ENCODE data around the gene RRP12. TPM values are rescaled to one million over a fixed set of nuclear protein-coding genes. Genes with fewer than 3 reads are reported as not detected.
"Not testable (repeated sequence)": the region's sequence is repeated elsewhere in the genome, so short reads cannot be mapped to it uniquely, and the experiment has no call there.

Gene RRP12
- total RNA-seq, 1 donor from 2014 or later, result 6.1 TPM

DNA sequence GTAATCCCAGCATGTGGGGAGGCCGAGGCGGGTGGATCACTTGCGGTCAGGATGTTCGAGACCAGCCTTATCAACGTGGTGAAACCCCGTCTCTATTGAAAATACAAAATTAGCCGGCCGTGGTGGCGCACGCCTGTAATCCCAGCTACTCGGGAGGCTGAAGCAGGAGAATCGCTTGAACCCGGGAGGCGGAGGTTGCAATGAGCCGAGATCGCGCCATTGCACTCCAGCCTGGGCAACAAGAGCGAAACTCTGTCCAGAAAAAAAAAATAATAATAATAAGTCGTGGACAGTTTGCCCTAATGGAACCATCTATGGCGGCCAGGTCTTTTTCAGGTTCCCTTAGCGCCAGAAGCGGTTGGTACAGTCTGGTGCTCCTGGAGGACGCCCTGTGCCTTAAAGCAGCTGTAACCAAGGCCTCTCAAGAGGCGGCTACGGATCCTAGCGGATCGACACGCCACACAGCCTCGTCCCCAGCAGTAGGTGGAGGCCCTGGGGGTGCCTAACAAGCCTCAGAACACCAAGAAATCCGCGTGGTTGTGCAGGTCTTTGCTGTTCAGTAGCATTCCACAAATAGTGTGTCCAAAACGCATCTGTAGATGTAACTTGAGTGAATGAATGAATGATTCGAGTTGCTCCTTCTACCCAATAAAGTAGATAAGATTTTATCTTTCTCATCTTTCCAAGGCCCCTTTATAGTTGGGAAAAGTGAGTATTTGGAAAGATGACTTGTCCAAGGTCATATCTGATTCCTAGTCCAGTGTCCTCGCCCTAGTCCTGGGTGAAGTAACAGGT lies 25.8 kb upstream of the RRP12 start:
- H3K4me1 Mint-ChIP-seq, result peaks cover 31% of the 10 kb centered on the region
- H3K9me3 ChIP-seq (ENCODE audit: low read depth), result no peaks in the 10 kb centered on the region
- peak overlapping the region; percentile 89 for H3K9ac ChIP-seq
- H3K27me3 ChIP-seq, result no peaks in the 10 kb centered on the region
- H3K4me3 ChIP-seq, result peak overlapping the region; percentile 94
- no peak overlapping the region for H2AFZ ChIP-seq (replicated peaks)
- H3K27ac ChIP-seq, result peak overlapping the region; percentile 77
- peak overlapping the region; percentile 96 for H3K4me3 Mint-ChIP-seq
- H4K20me1 ChIP-seq (ENCODE audit: low read depth), result peaks cover 51% of the 10 kb centered on the region
- H3K9me3 Mint-ChIP-seq, result no peaks in the 10 kb centered on the region
- H3K79me2 ChIP-seq (ENCODE audit: low read depth), result peaks cover 56% of the 10 kb centered on the region
- H3K27ac Mint-ChIP-seq, result peak overlapping the region; percentile 81
- peaks cover 17% of the 10 kb centered on the region for H3K36me3 ChIP-seq
- no peak for TF ChIP-seq EZH2 (IDR thresholded peaks at IDR 0.05)
- no peak for TF ChIP-seq EZH2phosphoT487 (IDR thresholded peaks at IDR 0.05)
- TF ChIP-seq, protein P1, sequence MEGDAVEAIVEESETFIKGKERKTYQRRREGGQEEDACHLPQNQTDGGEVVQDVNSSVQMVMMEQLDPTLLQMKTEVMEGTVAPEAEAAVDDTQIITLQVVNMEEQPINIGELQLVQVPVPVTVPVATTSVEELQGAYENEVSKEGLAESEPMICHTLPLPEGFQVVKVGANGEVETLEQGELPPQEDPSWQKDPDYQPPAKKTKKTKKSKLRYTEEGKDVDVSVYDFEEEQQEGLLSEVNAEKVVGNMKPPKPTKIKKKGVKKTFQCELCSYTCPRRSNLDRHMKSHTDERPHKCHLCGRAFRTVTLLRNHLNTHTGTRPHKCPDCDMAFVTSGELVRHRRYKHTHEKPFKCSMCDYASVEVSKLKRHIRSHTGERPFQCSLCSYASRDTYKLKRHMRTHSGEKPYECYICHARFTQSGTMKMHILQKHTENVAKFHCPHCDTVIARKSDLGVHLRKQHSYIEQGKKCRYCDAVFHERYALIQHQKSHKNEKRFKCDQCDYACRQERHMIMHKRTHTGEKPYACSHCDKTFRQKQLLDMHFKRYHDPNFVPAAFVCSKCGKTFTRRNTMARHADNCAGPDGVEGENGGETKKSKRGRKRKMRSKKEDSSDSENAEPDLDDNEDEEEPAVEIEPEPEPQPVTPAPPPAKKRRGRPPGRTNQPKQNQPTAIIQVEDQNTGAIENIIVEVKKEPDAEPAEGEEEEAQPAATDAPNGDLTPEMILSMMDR (IDR thresholded peaks at IDR 0.05), result no peak
- H3K27me3 Mint-ChIP-seq (ENCODE audit: insufficient read depth, low read depth), result peaks cover 2% of the 10 kb centered on the region
- H3F3A ChIP-seq (ENCODE audit: low read depth), result peaks cover 68% of the 10 kb centered on the region
- H3K4me1 ChIP-seq, result peaks cover 19% of the 10 kb centered on the region
- H3K36me3 Mint-ChIP-seq, result peaks cover 35% of the 10 kb centered on the region
- peak; percentile 45 for DNase-seq (ENCODE audit: low spot score)
- peak overlapping the region; percentile 96 for H3K4me2 ChIP-seq

DNA sequence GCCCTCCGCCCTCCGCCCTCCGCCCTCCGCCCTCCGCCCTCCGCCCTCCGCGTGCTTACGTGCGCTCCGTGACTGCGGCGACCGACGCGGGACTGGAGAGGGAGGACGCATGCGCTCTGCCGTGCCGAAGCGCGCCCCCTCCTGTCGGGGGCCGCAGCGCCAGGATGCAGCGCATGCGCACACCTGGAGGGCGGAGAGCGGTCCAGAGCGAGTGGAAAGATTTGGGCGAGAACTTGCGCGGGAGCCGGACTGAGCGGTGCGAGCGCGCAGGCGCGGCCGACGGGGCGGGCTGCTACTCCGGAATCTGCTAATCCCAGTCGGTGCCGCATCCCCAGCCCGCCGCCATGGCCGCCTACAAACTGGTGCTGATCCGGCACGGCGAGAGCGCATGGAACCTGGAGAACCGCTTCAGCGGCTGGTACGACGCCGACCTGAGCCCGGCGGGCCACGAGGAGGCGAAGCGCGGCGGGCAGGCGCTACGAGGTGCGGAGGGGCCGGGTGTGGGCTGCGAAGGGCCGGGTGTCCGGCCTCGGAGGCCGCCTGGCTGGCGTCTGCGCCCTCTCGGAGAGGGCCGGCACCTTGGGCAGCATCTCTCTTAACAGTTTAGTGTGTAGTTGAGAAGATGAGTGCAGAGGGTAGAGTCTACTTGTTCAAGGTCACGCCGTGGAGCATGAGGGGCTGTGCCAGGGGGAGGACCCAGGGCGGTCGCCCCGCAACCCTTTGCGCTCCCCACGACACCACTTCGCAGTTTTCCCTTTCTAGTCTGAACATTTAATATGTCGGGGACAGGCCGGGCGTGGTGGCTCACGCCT lies 25.0 kb upstream of the RRP12 start, which contains the start of gene PGAM1:
Gene PGAM1, plus strand, starts transcription at position 228 of the 812 bp plus-strand sequence. Its CDS starts 117 bp downstream, at position 345.
- H3K4me1 ChIP-seq, result peaks cover 19% of the 10 kb centered on the region
- H3K36me3 Mint-ChIP-seq, result peaks cover 28% of the 10 kb centered on the region
- H3K27ac Mint-ChIP-seq, result peak within 1 kb of the TSS; percentile 81
- H3K79me2 ChIP-seq (ENCODE audit: low read depth), result peaks cover 51% of the 10 kb centered on the region
- peaks cover 31% of the 10 kb centered on the region for H3K4me1 Mint-ChIP-seq
- peak within 1 kb of the TSS; percentile 36 for H2AFZ ChIP-seq (replicated peaks)
- H3K27me3 Mint-ChIP-seq (ENCODE audit: insufficient read depth, low read depth), result peaks cover 2% of the 10 kb centered on the region
- H3K4me3 Mint-ChIP-seq, result peak within 1 kb of the TSS; percentile 96
- peak within 1 kb of the TSS; percentile 89 for H3K9ac ChIP-seq
- no peak for TF ChIP-seq EZH2phosphoT487 (IDR thresholded peaks at IDR 0.05)
- no peak for TF ChIP-seq EZH2 (IDR thresholded peaks at IDR 0.05)
- TF ChIP-seq, protein P1 (IDR thresholded peaks at IDR 0.05), result peak; percentile 66
- H3K36me3 ChIP-seq, result peaks cover 11% of the 10 kb centered on the region
- H3K9me3 ChIP-seq (ENCODE audit: low read depth), result no peaks in the 10 kb centered on the region
- peak within 1 kb of the TSS; percentile 77 for H3K27ac ChIP-seq
- peaks cover 60% of the 10 kb centered on the region for H3F3A ChIP-seq (ENCODE audit: low read depth)
- H3K4me2 ChIP-seq, result peak within 1 kb of the TSS; percentile 96
- H4K20me1 ChIP-seq (ENCODE audit: low read depth), result peaks cover 43% of the 10 kb centered on the region
- peak within 1 kb of the TSS; percentile 94 for H3K4me3 ChIP-seq
- H3K9me3 Mint-ChIP-seq, result no peaks in the 10 kb centered on the region
- H3K27me3 ChIP-seq, result no peaks in the 10 kb centered on the region
- DNase-seq (ENCODE audit: low spot score), result peak; percentile 97

DNA sequence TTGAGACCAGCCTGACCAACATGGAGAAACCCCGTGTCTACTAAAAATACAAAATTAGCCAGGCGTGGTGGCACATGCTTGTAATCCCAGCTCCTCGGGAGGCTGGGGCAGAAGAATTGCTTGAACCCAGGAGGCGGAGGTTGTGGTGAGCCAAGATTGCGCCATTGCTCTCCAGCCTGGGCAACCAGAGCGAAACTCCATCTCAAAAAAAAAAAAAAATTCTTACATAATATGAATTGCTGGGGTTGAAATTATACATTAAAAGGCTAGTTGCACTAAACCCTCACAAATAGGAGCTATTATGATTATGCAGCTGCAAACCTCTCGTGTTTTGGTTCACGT lies 22.6 kb upstream of the RRP12 start:
- H3K9me3 Mint-ChIP-seq; H3K27ac ChIP-seq; H3K4me2 ChIP-seq; H3K36me3 ChIP-seq; H3K27me3 ChIP-seq; H3K27me3 Mint-ChIP-seq (ENCODE audit: insufficient read depth, low read depth); H3K9me3 ChIP-seq (ENCODE audit: low read depth); DNase-seq (ENCODE audit: low spot score); H3K4me3 ChIP-seq; H2AFZ ChIP-seq (replicated peaks); H3K9ac ChIP-seq: not testable (repeated sequence)
- Histone ChIP-seq H3K79me2 (ENCODE audit: low read depth) (peaks cover 27% of the 10 kb centered on the region), H3F3A (ENCODE audit: low read depth) (peaks cover 57% of the 10 kb centered on the region), H4K20me1 (ENCODE audit: low read depth) (peaks cover 19% of the 10 kb centered on the region), H3K4me1 (peaks cover 11% of the 10 kb centered on the region)
- peak overlapping the region; percentile 35 for H3K27ac Mint-ChIP-seq
- H3K4me1 Mint-ChIP-seq, result peaks cover 31% of the 10 kb centered on the region
- H3K4me3 Mint-ChIP-seq, result peak overlapping the region; percentile 33
- H3K36me3 Mint-ChIP-seq, result peaks cover 12% of the 10 kb centered on the region

Measured in neural progenitor cell (in vitro differentiated cells).